K562 (cell line): Measurements from ENCODE around the gene TPM4. TPM values are rescaled to one million over a fixed set of nuclear protein-coding genes. Genes with fewer than 3 reads are reported as not detected.
A peak's percentile ranks its signal among the peaks of the same experiment; 100 is the strongest.

Experiments used
- BDP1 ChIP-seq: IDR thresholded peaks from 3 replicates; pipeline ENCODE4 v1.6.1; 2011; ENCODE audit not compliant: insufficient read length, insufficient read depth
- CSDE1 ChIP-seq, 2 experiments: fragments of 450-650 bp; IDR thresholded peaks; 2 replicates each; pipeline ENCODE4 v1.6.1; 2016; ENCODE audit warnings: mild to moderate bottlenecking in 1 of 2
- DPF2 ChIP-seq: fragments of 450-650 bp; IDR thresholded peaks from 2 replicates; pipeline ENCODE4 v1.6.1; 2016
- FUS ChIP-seq: fragments of 200-400 bp; formaldehyde crosslinking; optimal IDR thresholded peaks from 2 replicates; pipeline ENCODE3; 2017; ENCODE audit warnings: low read depth, low read length
- HMGN3 ChIP-seq: IDR thresholded peaks from 2 replicates; pipeline ENCODE4 v1.6.1; 2011; ENCODE audit warnings: borderline replicate concordance, low read depth, mild to moderate bottlenecking, mixed read lengths, low read length; ENCODE audit not compliant: insufficient read length; ENCODE audit errors: extremely low read depth
- HMGXB4 ChIP-seq: sonication (generic); formaldehyde crosslinking; IDR thresholded peaks from 2 replicates; pipeline ENCODE4 v1.8.1; 2023; ENCODE audit warnings: mild to moderate bottlenecking, missing genetic modification reagents
- NR0B1 ChIP-seq: fragments of 450-650 bp; IDR thresholded peaks from one replicate; pipeline ENCODE4 v1.6.1; 2018; ENCODE audit warnings: mild to moderate bottlenecking, moderate library complexity; ENCODE audit not compliant: partially characterized antibody
- PHF8 ChIP-seq: fragments of 200-600 bp; sonication (generic); IDR thresholded peaks from 2 replicates; pipeline ENCODE4 v1.6.1; 2012; ENCODE audit warnings: mixed run types, mild to moderate bottlenecking, inconsistent platforms, low read length, moderate library complexity, borderline replicate concordance
- PRPF4 ChIP-seq: fragments of 200-400 bp; formaldehyde crosslinking; IDR thresholded peaks from one replicate; pipeline ENCODE4 v1.6.1; 2017; ENCODE audit warnings: low read length, low read depth, mild to moderate bottlenecking; ENCODE audit not compliant: insufficient read depth, poor library complexity, severe bottlenecking
- RERE ChIP-seq: sonication (generic); formaldehyde crosslinking; IDR thresholded peaks from 2 replicates; pipeline ENCODE4 v1.8.0; 2023; ENCODE audit warnings: missing genetic modification reagents, mild to moderate bottlenecking, borderline replicate concordance
- ZFX ChIP-seq: sonication (generic); formaldehyde crosslinking; IDR thresholded peaks from 2 replicates; pipeline ENCODE4 v1.8.0; 2022; ENCODE audit warnings: mild to moderate bottlenecking, missing genetic modification reagents, moderate library complexity
- ZNF592 ChIP-seq: fragments of 450-650 bp; IDR thresholded peaks from 2 replicates; pipeline ENCODE4 v1.6.1; 2017; ENCODE audit warnings: antibody characterized with exemption, mild to moderate bottlenecking
- ZNF785 ChIP-seq: fragments of 250-450 bp; sonication (Bioruptor Pico); IDR thresholded peaks from 2 replicates; pipeline ENCODE4 v1.4.0; 2020; ENCODE audit warnings: mild to moderate bottlenecking
- polyA plus RNA-seq, 8 experiments: library from polyadenylated mRNA; depleted of rRNA in 4 of 8; stranded (reverse) in 5 of 8; unstranded in 3 of 8; fragments of >200 nt; fragmentation: Nextera tagmentation in 2 of 8; fragmentation: Illumina TruSeq in 1 of 8; extraction: Ambion mirVana in 2 of 8; extraction: Trizol in 1 of 8; gene quantifications; 2 replicates each; pipeline versions ENCODE4 v1.2.1 to v1.2.3, GENCODE V29; 2011 to 2014; ENCODE audit warnings: inconsistent platforms in 1 of 8, missing spikeins in 1 of 8
- total RNA-seq, 7 experiments: library from RNA; depleted of rRNA in 6 of 7; stranded (reverse); fragments of >200 nt in 6 of 7; fragmentation: Illumina TruSeq in 2 of 7; extraction: Trizol in 2 of 7; gene quantifications; 2 replicates each; pipeline versions ENCODE4 v1.2.1 to v1.2.3, GENCODE V29; 2011 to 2021; ENCODE audit warnings: low replicate concordance in 1 of 7

Gene TPM4
- total and polyA plus RNA-seq, 9 of the 15 experiments (the other 6 are each of a cell fraction or from before 2014, with no cell fraction given), result 28.1 to 111 (median 77.4) TPM

- TF ChIP-seq RERE (no peak), PRPF4 (no peak), NR0B1 (no peak), FUS (no peak), ZNF785 (no peak), HMGN3 (peak; percentile 84), CSDE1 (IDR thresholded peaks at IDR 0.05) (no peak), DPF2 (no peak), ZFX (CRISPR knock-in tag) (peak; percentile 90), ZNF592 (peak; percentile 62; the same call in 1 of the 2 replicates), PHF8 (peak; percentile 78; the same call in 1 of the 2 replicates), BDP1 (no peak), HMGXB4 (CRISPR knock-in tag) (no peak)
These were observed at the start of gene TPM4 (continued) for GRCh38 chr19:16076154-16076957.
